Posterior cingulate gyrus (tissue), 11 donors: ENCODE measurements around the gene METTL17.
"Not testable (repeated sequence)": the region's sequence is repeated elsewhere in the genome, so short reads cannot be mapped to it uniquely, and the experiment has no call there.

Source experiments
- DNase-seq, 10 donors: peaks; one replicate each; pipeline versions ENCODE4 v3.0.0 to v3.0.0-alpha.2; 2020 to 2021; ENCODE audit warnings: mixed read lengths in 3 of 10
- intact Hi-C: fragments of 100-400 bp; cut with DNase I; formaldehyde crosslinking; loops from one replicate; pipeline ENCODE4 v1.15.1; 2023

METTL17 gene

DNA sequence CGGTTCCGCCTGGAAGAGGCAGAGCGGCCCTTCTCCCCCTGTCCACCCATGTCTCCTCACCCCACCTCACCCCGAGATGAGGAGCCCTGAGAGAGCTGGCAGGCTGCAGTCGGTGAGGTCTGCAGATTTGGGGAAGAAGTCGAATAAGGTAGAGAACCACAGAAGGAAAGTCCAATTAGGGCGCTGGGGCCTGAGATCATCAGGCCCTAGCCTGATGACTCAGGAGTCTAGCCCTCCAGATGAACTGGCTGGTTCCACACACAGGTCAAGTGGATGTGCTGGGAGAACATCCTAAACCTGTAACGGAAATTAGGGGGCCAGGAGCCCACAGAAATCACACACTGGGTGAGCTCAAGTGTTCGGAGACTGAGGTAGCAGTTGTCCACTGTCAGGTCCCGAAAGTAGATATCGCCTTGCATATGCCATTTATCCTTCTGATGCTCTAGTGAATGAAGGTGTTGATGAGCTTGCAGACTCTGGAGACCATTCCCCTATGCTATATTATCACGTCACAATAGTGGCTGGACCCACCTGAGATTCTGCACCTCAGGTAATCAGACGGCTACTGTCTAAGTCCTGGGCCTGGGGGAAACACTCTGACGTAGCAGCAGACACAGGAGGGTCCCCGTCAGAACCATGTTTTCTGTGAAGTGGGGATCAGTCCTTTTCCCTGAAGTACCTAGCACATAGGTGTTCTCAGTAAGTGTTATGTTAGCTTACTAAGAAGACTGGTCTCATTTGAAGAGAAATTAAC, 886 bp upstream of the METTL17 start:
- peak in 1 of 10 donors; percentile 42 for DNase-seq
- intact Hi-C loops = no loop called here

DNA sequence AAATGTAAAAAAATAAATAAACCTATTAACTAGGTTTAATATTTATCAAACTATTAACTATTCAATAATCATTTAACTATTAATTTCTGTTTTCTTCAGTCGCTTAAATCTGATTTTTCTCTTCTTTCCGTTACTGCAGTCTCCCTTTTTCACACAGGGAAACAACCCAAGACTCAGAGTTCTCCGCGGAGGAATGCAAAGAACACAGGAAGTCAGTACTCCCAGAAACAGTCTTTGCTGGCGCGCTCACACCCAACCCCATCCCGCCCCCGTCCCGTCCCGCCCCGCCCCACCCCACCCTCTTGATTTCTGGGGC, 351 bp upstream of the METTL17 start:
- no peak for DNase-seq
- intact Hi-C loops = no loop called here

DNA sequence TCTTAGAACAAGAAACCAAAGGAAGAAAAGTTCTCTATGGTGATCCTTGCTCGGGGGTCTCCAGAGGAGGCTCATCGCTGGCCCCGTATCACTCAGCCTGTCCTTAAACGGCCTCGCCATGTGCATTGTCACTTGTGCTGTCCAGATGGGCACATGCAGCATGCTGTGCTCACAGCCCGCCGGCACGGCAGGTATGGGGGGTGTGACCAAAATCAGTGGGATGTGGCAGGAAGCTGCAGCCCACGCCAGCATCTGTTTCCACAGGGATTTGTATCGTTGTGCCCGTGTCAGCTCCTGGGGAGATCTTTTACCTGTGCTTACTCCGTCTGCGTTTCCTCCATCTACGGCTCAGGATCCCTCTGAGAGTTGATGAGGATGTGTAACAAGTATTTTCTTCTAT, 6.7 kb downstream of the METTL17 start:
- intact Hi-C loops = no loop called here
- no peak for DNase-seq

DNA sequence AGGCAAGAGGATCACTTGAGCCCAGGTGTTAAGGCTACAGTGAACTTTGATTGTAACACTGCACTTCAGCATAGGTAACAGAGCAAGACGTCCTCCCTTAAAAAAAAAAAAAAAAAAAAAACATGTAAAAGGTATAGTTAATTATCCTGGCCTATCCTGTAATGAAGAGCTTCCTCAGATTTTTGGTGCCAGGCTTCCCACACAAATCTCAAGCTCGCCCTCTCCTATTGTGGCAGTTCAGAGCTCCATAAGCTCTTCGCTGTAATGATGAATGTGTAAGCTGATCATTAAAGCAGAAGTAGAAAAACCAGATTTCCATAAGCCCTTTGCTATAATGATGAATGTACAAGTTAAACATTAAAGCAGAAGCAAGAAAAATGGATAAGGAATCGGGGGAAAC, 7.3 kb downstream of the METTL17 start:
- intact Hi-C loops = no loop called here
- DNase-seq = no peak

DNA sequence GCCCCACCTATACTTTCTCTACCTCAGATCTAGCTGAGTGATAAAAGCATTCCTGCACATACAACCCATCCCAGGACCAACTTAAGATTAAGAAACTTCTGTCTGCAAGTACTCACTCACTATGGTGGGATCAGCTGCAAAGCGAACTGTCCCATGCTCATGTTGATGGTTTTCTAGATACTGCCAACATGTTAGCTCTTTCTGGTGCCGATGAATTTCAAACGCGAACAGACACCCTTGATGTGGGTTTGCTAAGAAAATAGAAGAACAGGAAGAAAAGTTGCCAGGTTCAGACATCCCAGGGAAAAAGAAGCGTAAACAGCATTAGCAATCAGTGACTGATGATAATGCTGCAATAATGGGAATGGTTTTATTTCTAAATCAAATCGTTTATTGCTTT, 7.8 kb downstream of the METTL17 start:
- intact Hi-C loops = no loop called here

DNA sequence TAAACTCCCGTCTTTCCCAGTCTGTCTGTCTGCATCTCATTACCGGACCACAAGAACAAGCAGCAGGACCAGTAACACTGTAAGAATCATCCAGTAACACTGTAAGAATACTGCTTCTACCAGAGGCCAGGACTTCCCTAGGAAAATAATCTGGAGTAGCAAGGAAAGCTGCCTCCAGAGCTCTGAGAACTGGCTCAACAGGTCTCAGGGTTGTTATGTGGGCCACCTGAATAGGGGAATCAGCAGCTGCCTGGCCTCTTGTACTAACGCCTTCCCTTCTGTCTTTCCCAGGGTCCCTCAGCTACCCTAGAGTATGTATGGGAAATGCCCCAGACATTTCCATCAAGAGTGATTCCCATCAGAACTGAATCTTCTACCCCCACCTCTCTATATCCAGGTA, 8.4 kb downstream of the METTL17 start:
- intact Hi-C loops = no loop called here
- no peak for DNase-seq

More for the DNA sequence above, 7.8 kb downstream of the METTL17 start:
- no peak for DNase-seq

DNA sequence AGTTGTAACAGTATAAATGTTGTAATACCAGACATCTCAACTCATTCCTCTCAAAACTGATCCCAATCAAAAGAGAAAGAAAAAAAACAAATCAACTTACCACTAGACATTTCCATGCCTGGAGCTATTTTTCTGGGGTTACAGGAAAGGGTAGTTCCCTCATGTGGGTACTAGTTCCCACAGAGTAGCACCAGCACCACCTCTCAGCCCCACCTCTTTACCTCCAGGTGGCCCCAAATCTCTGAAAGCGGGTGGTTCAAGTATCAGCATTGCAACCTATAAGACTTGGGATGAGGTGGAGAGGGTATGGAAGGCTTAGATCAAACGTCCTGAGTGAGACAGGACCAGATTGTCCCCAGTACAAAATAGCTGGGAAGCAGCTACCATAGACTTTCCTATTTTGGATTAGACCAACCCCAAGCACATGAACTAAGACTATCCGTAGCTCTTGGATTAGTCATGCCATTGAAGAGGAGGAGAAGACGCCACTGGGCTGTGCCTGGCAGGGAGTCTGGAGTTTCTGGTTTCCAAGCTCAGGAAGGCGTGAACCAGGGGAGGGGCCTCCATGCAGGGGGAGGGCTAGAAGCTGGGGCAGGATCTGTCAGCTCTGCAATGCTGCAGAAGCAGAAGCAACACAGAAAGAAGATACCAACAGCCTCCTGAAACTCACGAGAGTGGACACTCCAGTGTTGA, 9.0 kb downstream of the METTL17 start, which contains the start of gene SLC39A2:
Gene SLC39A2 (plus strand): TSS at position 620 of the 693 bp plus-strand sequence. CDS start 154 bp downstream, outside the sequence.
- intact Hi-C loops = no loop called here
- DNase-seq = no peak

DNA sequence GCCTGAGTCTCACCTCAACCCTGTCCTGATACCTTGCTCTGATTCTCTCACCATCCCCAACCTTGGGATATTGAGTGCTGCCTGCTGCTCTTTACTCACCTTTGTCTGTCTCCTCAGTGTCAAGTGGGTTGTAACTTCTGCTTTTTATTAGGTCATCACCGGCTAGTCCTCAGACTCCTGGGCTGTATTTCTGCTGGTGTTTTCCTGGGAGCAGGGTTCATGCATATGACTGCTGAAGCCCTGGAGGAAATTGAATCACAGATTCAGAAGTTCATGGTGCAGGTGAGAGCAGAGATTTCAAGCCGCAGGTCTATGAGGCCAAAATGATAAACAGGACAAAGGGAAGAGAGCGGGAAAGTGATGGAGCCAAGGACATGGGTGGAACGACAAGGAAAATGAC, 9.8 kb downstream of the METTL17 start:
- intact Hi-C loops = no loop called here
- DNase-seq = no peak

DNA sequence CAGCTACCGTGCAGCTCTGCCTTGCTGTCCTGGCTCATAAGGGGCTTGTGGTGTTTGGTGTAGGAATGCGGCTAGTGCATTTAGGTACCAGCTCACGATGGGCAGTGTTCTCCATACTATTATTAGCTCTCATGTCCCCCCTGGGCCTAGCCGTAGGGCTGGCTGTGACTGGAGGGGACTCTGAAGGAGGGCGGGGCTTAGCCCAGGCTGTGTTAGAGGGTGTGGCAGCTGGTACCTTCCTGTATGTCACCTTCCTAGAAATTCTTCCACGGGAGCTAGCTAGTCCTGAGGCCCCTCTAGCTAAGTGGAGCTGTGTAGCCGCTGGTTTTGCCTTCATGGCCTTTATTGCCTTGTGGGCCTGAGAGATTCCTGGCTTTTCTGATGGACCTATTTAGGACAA, 11.4 kb downstream of the METTL17 start:
- no peak for DNase-seq
- intact Hi-C loops = no loop called here

DNA sequence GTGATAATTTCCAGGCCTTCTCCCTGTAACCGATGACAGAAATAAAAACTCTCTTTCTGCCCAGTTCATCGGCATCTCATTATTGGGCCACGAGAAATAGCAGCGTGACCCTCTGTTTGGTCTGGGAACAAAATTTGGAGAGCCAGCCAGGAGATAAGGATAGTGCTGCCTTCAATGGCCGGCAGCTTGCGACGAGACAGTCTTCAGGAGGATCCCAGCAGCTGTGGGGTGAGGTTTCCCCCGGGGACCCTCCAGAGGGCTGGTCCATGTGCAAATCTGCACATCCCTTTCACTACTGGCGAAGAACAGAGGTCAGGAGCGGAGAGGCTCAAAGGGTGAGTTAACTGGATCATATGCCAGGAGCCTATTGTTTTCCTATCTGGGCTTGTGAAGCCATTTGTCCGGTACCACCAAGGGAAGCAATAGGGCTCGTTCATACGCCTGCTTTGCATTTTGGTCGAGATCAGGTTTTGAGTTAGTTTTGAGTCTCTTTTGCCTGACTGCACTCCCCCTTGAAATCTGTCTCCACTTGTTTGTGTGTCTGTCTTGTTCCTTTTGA, 14.1 kb downstream of the METTL17 start:
- intact Hi-C loops = no loop called here
- DNase-seq = no peak

DNA sequence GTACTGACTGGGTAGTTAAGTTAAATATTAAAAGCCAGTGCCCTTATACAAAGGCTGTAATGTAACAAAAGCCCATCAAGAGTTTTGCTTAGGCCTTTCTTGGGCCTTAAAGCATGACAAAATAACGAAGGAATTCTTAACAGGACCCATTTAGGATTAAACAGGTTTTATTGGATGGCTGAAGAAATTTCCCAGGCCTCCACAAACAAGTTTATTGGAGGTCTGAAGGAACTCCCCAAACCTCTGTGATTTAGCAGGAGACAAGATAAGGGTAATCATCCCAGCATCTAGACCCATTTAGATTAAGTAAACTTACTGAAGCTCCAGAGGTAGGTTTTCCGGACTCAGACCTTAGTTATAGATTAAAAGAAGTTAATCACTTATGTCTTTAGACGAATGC, 19.9 kb downstream of the METTL17 start:
- intact Hi-C loops, DNase-seq: not testable (repeated sequence)

DNA sequence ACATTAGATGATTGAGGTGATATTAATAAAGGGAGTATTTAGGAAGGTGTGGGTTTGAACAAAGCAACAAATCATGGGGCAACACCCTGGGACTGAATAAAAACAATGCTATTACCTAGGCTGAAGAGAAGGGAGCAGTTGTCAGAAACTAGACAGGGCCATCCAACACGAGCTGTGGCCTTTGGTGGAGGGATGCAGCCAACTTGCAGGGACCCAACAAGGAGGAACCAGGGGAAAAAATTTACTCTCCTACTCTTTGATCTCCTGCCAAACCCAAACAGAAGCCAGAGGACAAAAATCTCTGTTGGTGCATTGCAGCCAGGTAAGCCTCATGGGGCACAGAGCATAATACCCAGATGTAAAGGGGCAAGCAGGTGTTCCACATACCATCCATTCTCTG, 21.4 kb downstream of the METTL17 start:
- peak in 1 of 10 donors; percentile 13 for DNase-seq
- intact Hi-C loops = no loop called here

DNA sequence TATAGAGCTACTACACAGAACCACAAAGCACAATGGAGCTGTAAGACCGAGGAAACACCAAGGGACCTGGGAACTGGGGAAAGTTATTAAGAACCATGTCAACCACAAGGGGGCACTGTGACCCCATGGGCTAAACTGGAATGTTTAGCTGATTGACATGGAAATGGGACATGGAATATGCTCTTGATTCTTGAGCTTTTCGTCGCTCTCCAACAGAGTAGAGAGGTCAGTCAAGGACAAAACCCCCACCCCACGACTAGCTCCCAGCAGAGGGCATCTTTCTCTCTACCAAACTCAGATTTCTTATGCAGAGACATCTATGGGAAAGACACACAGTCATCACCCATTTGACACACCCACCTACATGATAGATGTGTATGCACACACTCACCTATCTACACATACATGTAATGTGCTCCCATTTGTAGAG, 25.0 kb downstream of the METTL17 start:
- intact Hi-C loops = loop anchor here (1.0 to 5.0 kb wide), 3 partner anchors 26 to 90 kb away; no protein-coding TSS in a partner anchor
- DNase-seq = peak in 9 of 10 donors; percentile 57 to 97 (median 91)

DNA sequence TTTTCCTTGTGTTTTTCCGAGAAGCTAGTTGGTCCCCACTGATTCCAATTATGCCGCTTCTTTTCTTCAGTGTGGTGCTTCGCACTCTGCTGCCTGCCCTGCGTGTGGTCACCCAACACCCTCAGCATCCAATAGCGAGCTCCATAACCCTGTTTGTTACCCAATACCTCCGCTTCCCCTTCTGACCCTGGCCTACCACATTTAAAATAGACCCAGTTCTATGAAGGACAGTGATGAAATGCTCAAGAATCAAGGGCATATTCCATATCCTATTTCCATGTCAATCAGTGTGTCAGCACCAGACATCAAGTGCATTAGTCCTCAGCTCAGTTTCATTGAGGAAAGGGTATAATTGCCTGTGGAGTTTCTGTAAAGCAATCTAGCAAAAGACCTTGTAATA, 25.5 kb downstream of the METTL17 start:
- peak in 1 of 10 donors; percentile 59 for DNase-seq
- intact Hi-C loops = loop anchor here (5.0 kb wide), 1 partner anchor 77 kb away; no protein-coding TSS in a partner anchor

DNA sequence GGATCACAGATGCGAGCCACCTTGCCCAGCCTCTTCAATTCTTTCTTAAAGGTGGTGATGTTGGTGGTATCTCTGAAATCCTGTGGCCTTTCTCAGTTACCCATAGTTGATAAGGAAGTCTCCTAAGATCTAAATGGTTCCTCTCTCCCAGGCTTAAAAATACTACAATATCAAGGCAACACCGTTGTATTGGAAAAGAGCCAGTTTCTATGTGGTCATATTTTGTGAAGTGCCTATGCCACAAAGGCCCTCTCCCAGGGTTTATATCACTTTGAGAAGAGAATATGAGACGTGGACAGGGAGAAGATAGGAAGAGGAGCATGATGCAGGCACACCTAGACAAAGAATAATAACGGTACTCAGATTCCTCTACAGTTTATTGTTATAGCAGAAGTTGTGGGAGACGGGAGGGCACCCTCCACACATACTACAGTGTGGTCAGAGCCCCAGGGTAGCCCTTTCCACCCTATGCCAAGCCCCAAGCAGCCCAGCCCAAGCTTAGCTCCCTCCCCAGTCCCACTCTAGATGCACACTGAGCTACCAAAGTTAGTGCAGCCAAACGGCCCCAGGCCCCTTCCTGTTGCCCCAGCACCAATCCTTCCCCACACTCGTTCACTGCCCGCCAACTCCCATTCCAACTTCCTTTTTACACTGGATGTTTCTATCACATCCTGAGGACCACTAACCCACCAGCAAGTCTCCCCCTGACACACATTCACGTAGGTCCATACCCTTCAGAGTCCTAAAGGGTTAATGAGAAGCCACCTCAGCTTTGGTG, 26.8 kb downstream of the METTL17 start:
- peak in 1 of 10 donors; percentile 25 for DNase-seq
- intact Hi-C loops = loop anchor here (5.0 kb wide), 1 partner anchor 76 kb away; no protein-coding TSS in a partner anchor

DNA sequence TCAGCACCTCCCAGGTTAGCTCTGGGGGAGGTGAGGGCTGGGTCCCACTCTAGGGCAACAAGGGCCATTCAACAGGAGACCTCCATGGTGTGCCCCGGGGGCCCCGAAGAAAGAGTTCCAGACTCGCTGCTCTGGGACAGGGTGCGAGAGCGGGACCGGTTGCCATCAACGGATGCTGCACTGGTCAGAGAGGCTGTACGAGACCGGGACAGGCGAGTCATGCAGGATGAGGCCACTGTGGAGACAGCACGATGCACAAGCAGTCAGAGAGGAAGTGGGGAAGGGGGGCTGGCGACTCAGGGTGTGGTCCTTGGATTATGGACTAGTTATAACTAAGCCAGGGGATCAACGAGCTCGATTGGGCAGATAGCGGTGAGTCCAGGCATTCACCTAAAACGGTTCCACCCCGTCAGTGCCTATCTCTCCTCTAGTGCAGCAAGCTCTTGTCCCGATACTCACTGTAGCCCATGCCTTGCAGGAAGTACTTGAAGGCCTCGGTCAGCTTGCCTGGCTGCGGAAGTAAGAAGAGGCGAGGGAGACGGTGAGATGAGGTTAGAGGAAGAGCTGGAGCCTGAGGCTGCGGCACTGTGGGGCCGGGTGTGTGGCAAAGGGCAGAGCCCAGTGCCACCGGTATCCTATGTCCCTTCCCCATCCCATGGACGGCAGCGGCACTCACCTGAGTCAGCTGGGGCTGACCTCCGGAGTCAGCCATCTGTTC, 27.9 kb downstream of the METTL17 start:
- peak in 1 of 10 donors; percentile 82 for DNase-seq
- intact Hi-C loops = loop anchor here (5.0 kb wide), 1 partner anchor 75 kb away; no protein-coding TSS in a partner anchor

DNA sequence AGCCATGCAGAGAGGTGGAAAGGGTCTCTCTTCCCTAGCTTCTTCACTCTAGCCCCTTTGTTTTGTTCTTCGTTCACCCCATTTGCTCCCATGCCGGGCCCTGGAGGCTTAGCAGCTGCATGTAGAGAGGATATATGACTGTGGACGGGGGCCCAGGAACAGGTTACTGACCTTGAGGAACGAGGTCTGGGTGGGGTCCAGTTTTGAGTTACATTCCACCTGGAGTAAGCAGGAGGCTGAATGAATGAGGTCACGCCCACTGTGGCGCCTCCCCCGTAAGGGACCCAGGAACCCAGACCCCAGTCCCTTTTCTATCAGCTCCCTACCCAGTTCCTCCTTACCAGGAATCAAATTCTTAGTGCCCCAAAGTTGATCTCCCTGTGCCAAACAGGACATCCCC, 28.5 kb downstream of the METTL17 start:
- intact Hi-C loops = loop anchor here (5.0 kb wide), 1 partner anchor 74 kb away; no protein-coding TSS in a partner anchor
- peak in 1 of 10 donors; percentile 63 for DNase-seq

DNA sequence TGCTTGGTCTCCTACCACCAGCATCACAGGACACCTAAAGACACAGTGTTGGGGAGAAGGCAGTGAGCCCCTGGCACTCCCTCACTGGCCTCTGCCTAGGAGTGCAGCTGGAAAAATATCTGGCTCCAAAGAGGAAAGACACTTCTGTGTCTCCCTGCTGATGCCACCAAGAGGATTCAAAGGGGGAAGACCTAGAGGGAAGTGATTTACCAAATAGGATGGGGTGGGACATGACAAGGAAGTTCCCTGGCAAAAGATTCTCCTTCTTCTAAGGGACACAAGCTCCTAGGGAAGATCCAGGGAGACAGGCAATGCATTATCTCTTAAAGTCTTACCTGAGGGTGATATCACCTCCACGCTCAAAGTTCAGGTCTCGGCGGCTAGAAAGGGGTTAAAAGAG, 29.0 kb downstream of the METTL17 start:
- peak in 1 of 10 donors; percentile 37 for DNase-seq
- intact Hi-C loops = loop anchor here (5.0 kb wide), 1 partner anchor 74 kb away; no protein-coding TSS in a partner anchor

DNA sequence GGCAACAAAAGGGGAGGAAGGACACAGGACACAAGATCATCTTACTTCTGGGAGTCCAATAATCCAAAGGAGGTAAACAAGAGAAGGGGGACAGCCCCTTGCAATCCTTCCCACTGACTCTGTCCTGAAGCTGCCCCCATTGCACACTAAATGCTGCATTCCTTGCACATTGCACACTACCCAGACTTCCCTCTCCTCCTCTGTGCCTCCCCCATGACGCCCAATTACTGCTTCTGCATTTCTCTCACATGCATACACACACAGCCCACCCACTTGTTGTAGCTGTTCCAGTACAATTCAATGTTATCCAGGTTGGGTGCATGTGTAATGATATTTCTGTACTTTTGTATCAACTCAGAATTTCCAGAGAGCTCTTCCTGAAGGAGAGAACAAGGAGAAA, 29.6 kb downstream of the METTL17 start:
- intact Hi-C loops = loop anchor here (5.0 kb wide), 1 partner anchor 73 kb away; no protein-coding TSS in a partner anchor
- DNase-seq = peak in 1 of 10 donors; percentile 6
